Measurements from ENCODE around the gene TXNRD1.
A peak's percentile ranks its signal among the peaks of the same experiment; 100 is the strongest.
"Not testable (repeated sequence)": the region's sequence is repeated elsewhere in the genome, so short reads cannot be mapped to it uniquely, and the experiment has no call there.

The TXNRD1 gene

DNA sequence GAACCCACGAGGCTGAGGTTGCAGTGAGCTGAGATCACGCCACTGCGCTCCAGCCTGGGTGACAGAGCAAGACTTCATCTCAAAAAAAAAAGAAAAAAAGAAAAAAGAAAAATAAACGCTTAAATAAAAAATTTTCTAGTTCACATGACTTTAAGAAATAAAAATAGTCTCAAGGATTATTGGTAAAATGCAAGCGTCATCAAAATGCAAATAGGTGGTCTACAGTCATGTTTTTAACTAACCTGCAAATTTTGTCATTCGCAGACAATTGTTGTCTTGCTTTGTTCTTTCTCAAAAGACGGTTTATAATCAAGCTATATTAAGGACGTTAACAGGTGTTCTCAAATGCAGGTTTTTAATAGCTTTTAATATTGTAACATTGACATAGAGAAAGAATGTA is 22.4 kb downstream of the TXNRD1 start:
- DNase-seq (ENCODE audit: low read depth) = no peak

DNA sequence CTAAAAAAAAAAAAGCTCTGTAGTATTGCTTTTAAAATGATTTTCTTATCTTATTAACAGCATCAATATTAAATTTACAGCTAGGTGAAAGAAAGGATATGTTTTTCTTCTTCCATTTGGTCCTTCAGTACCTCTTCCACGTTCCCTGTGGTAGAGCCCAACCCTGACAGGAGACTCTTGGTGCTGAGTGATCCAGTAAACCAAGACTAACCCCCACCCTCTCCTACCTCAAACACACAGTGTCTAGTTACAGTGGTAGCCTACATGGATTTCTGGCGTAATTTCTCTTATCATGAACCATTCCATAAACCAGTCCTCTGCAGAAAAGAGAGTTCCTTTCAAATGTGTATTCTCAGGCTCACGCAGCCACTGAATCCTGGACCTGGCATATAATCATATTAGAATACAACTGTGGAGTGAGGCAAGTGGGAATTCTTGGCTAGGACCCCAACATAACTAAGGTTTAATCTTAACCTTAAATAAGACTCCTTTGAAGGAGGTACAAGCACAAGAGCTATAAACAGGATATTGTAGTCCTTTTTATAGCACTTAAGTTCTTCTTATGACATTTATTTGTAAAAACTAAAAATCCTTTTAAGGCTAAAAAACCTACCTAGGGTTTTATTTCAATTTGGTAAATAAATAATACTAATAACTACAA is 27.1 kb downstream of the TXNRD1 start:
- DNase-seq (ENCODE audit: low read depth) = no peak

DNA sequence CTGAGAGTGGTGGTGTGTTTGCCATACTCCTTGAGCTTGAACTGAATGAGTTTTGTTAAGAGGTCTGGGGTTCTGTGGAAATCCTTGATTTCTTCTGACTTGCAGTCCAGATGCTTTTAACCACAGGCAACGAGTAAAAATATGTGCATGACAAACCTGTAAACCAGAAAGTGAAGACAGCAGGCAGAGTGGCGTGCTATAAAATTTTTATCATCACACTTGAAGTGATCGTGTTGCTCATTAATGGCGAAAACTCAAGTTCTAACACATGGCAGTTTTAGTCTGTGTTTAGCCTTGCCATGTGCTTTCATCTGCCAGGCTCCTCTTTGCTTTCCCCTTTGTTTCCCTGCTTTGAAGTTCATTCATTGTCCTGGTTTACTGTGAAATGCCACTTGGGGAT is 28.0 kb downstream of the TXNRD1 start:
- no peak for DNase-seq (ENCODE audit: low read depth)

- no peak for DNase-seq (ENCODE audit: low read depth)
Observed at GRCh38 chr12:104243971-104244370, 28.4 kb downstream of the TXNRD1 start.

GRCh38 chr12:104247698-104248097 is 32.1 kb downstream of the TXNRD1 start:
- DNase-seq (ENCODE audit: low read depth) = no peak

- no peak for DNase-seq (ENCODE audit: low read depth)
Observed at GRCh38 chr12:104248444-104248843, 32.9 kb downstream of the TXNRD1 start.

- DNase-seq (ENCODE audit: low read depth) = no peak
Observed at GRCh38 chr12:104249017-104249416, 33.4 kb downstream of the TXNRD1 start.

DNA sequence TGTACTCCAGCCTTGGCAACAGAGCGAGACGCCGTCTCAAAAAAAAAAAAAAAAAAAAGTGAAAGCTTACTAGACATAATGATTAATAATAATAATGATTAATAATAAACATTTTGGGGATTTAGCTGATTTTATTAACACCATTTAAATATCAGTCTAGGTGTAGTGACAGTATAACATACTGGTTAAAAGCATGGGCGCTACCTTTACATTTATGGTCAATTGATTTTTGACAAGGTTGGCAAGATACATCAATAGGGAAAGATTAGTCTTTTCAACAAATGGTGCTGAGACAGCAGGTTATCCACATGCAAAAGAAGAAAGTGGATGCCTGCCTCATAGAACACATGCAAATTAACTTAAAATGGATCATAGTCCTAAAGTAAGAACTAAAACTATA is 34.3 kb downstream of the TXNRD1 start:
- DNase-seq (ENCODE audit: low read depth) = no peak

- DNase-seq (ENCODE audit: low read depth) = no peak
Observed at GRCh38 chr12:104250366-104251125, 35.0 kb downstream of the TXNRD1 start.

GRCh38 chr12:104257913-104258472 is 42.4 kb downstream of the TXNRD1 start:
- no peak for DNase-seq (ENCODE audit: low read depth)

DNA sequence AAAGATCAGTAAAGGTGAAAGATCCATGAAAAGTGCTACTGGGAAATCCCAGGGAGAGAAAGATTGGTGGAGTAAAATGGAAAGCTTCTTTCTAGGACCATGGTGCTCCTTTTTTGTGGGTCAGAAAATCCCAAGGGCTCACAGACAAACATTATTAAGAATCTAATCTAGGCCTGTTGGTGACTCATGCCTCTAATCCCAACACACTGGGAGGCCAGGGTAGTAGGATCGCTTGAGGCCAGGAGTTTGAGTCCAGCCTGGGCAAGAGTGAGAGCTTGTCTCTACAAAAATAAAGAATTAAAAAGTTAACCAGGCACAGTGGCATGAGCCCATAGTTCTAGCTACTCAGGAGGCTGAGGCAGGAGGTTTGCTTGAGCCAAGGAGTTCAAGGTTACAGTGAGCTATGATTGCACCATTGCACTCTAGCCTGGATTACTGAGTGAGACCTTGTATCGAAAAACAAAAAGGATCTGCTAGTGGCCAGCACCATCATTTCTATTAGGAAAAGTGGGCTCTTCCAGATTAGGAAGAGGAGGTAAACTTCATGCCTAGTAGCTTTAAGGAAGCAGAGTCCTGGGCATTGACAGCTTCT is 43.0 kb downstream of the TXNRD1 start:
- DNase-seq (ENCODE audit: low read depth) = no peak

DNA sequence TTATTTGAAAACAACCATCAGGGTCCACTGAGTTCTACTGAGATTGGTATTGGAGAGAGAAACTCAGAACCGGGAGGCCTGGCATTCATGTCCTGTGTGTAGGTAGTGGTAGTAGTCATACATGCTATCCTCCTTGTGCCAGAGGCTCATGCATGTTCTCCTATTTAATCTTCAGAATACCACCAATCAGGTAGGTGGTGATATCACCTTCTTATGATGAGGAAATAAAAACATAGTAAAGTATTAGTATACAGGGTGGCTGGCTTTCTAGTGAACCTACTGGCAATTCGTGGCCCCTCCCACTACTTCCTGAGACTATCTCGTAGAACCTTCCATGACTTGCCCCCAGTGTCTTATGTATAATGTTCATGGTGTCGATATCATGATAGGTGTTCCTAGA is 47.4 kb downstream of the TXNRD1 start:
- no peak for DNase-seq (ENCODE audit: low read depth)

- peak; percentile 90 for DNase-seq (ENCODE audit: low read depth)
Observed at GRCh38 chr12:104263580-104264358, 48.2 kb downstream of the TXNRD1 start.

GRCh38 chr12:104265436-104265835 is 49.9 kb downstream of the TXNRD1 start:
- not testable (repeated sequence) for DNase-seq (ENCODE audit: low read depth)

GRCh38 chr12:104272938-104273337 is 57.4 kb downstream of the TXNRD1 start:
- no peak for DNase-seq (ENCODE audit: low read depth)

GRCh38 chr12:104273503-104273902 is 57.9 kb downstream of the TXNRD1 start:
- DNase-seq (ENCODE audit: low read depth) = no peak

DNA sequence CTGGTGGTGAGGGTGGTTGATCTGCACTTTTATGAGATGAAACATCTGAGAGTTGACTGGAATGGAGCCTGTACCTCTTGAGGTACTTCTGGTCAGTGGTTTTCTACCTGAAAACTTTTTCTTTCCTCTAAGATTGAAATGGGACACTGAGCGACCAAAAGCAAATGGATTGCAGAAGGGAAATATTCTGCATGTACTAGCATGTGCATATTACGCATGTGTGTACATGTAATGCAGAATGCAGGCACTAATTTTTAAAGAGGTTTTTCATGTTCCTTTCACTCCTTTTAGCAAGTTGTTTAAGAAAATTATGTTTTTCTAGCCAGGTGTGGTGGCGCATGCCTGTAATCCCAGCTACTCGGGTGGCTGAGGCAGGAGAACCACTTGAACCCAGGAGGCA is 59.2 kb downstream of the TXNRD1 start:
- DNase-seq (ENCODE audit: low read depth) = no peak

DNA sequence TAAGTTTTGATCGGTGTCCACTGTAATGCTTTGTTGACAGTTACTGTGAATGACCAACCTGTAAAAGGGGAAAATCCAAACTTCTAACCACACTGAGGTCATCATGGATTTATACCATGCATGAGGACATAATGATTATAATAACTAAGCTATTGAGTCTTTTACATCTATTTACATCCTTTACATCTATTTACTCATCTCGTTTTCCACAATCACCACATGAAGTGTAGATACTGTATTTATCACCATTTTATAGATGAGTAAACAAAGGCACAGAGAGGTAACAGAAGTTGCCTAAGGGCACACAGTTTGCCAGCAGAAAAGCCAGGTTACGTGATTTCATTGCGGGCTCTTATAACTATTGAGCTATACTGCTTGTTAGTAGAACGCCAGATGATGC is 60.1 kb downstream of the TXNRD1 start:
- DNase-seq (ENCODE audit: low read depth) = no peak

- DNase-seq (ENCODE audit: low read depth) = no peak
Observed at GRCh38 chr12:104276273-104277131, 60.9 kb downstream of the TXNRD1 start.

DNA sequence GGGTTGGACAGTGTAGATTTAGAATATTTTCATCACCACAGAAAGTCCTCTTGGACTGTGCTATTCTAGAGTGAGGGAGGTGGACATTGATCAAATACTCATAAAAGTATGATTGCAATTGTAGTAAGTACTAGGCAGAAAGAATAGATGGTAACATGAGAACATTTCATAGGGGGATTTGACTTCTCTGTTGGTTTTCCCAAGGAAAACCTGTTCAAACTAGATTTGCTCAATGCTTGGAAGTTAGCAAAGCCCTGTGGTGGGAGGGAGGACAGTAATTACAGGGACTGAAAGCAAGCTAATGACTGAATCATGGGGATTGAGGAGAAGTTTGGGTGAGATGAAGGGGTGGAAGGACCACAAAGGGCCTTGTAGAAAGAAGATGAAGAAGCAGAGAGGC is 63.6 kb downstream of the TXNRD1 start:
- DNase-seq (ENCODE audit: low read depth) = no peak

DNA sequence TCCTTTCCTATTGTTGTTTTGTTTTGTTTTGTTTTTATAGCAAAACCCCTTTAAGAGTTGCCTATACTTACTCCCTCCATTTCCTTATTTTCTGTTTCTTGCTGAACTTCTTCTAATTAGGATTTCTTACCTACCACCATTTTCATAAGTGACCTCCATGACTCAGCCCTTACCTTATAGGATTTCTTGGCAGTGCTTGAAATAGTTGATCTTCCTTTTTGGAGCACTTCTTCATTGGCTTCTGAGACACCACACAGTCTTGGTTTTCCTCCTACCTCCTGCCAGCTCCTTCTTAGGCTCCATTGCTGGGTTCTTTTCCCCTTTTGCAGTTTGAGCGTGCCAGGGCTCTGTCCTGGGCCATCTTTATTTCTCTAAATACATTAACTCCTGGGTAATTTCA is 64.5 kb downstream of the TXNRD1 start:
- no peak for DNase-seq (ENCODE audit: low read depth)

Measured in fibroblast of gingiva (primary cell).